ENCODE results near the gene ZFAND2B. TPM values are rescaled to one million over a fixed set of nuclear protein-coding genes. Genes with fewer than 3 reads are reported as not detected.

Gene ZFAND2B
- total RNA-seq, 1 experiment from 2014 or later, result 19.5 TPM

DNA sequence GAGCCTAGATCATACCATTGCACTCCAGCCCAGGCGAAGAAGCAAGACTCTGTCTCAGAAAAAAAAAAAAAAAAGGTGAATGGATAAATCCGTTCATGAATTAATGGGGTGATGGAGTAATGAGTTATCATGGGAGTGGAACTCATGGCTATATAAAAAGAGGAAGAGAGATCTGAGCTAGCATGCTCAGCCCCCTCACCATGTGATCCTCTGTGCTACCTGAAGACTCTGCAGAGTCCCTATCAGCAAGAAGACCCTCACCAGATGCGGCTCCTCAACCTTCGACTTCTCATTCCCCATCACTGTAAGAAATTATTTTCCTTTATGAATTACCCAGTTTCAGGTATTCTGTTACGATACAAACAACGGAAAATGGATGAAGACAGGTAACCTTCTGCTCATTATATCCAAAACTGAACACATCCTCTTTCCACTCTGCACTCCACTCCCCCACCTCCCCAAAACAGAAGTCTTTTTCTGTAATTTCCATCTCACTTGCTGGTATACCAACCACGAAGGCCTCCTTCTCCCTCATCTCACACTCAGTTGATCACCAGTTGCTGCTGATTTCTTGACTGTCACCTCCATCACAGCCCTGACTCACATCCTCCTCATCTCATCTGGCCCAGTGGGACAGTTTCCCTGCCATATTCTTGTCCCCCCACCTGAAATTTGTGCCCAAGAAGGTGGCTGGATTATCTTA is 19.7 kb upstream of the ZFAND2B start (continued):
- TF ChIP-seq ARID4B (CRISPR knock-in tag; IDR thresholded peaks at IDR 0.05; ENCODE audit: borderline replicate concordance) (no peak), GABPB1 (CRISPR knock-in tag; IDR thresholded peaks at IDR 0.05) (no peak), PRRX2 (CRISPR knock-in tag; IDR thresholded peaks at IDR 0.05) (no peak), ZNF219 (CRISPR knock-in tag; IDR thresholded peaks at IDR 0.05; ENCODE audit: borderline replicate concordance) (no peak), EMX1 (CRISPR knock-in tag; IDR thresholded peaks at IDR 0.05) (no peak), TEAD4 (CRISPR knock-in tag; IDR thresholded peaks at IDR 0.05) (no peak), GRHL2 (CRISPR knock-in tag; IDR thresholded peaks at IDR 0.05; ENCODE audit: insufficient replicate concordance, severe bottlenecking) (no peak), SP1 (CRISPR knock-in tag; conservative IDR thresholded peaks at IDR 0.05) (no peak), NFYB (CRISPR knock-in tag; conservative IDR thresholded peaks at IDR 0.05; ENCODE audit: low read depth) (no peak)
- TF ChIP-seq, protein P1, sequence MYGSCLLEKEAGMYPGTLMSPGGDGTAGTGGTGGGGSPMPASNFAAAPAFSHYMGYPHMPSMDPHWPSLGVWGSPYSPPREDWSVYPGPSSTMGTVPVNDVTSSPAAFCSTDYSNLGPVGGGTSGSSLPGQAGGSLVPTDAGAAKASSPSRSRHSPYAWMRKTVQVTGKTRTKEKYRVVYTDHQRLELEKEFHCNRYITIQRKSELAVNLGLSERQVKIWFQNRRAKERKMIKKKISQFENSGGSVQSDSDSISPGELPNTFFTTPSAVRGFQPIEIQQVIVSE (CRISPR knock-in tag; IDR thresholded peaks at IDR 0.05; ENCODE audit: borderline replicate concordance), result no peak
- TF ChIP-seq, protein P2, sequence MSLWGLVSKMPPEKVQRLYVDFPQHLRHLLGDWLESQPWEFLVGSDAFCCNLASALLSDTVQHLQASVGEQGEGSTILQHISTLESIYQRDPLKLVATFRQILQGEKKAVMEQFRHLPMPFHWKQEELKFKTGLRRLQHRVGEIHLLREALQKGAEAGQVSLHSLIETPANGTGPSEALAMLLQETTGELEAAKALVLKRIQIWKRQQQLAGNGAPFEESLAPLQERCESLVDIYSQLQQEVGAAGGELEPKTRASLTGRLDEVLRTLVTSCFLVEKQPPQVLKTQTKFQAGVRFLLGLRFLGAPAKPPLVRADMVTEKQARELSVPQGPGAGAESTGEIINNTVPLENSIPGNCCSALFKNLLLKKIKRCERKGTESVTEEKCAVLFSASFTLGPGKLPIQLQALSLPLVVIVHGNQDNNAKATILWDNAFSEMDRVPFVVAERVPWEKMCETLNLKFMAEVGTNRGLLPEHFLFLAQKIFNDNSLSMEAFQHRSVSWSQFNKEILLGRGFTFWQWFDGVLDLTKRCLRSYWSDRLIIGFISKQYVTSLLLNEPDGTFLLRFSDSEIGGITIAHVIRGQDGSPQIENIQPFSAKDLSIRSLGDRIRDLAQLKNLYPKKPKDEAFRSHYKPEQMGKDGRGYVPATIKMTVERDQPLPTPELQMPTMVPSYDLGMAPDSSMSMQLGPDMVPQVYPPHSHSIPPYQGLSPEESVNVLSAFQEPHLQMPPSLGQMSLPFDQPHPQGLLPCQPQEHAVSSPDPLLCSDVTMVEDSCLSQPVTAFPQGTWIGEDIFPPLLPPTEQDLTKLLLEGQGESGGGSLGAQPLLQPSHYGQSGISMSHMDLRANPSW (CRISPR knock-in tag; conservative IDR thresholded peaks at IDR 0.05; ENCODE audit: low read depth), result no peak
- TF ChIP-seq, protein P3, sequence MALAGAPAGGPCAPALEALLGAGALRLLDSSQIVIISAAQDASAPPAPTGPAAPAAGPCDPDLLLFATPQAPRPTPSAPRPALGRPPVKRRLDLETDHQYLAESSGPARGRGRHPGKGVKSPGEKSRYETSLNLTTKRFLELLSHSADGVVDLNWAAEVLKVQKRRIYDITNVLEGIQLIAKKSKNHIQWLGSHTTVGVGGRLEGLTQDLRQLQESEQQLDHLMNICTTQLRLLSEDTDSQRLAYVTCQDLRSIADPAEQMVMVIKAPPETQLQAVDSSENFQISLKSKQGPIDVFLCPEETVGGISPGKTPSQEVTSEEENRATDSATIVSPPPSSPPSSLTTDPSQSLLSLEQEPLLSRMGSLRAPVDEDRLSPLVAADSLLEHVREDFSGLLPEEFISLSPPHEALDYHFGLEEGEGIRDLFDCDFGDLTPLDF (CRISPR knock-in tag; IDR thresholded peaks at IDR 0.05), result no peak

GRCh38 chr2:219197388-219197787 is 9.2 kb upstream of the ZFAND2B start:
- Mint-ChIP-seq H3K4me1 (peaks cover 8% of the 10 kb centered on the region), H3K27me3 (ENCODE audit: low read depth) (0 out of 2 replicates have a peak, but pooled peaks cover 3% of the 10 kb centered on the region), H3K9me3 (peaks cover 10% of the 10 kb centered on the region), H3K4me3 (no peak overlapping the region), H3K36me3 (no peaks in the 10 kb centered on the region), H3K27ac (no peak overlapping the region)
- CTCF ChIA-PET, result interaction anchor here (1.1 to 1.9 kb wide), 2 partner anchors 9 to 98 kb away, joined by 5 to 7 read pairs; partner anchors contain the start of gene ZFAND2B
- no peak for ATAC-seq
- DNase-seq (ENCODE audit: low spot score), result no peak
- POLR2A ChIA-PET, result no interaction called here
- TF ChIP-seq, protein P4, sequence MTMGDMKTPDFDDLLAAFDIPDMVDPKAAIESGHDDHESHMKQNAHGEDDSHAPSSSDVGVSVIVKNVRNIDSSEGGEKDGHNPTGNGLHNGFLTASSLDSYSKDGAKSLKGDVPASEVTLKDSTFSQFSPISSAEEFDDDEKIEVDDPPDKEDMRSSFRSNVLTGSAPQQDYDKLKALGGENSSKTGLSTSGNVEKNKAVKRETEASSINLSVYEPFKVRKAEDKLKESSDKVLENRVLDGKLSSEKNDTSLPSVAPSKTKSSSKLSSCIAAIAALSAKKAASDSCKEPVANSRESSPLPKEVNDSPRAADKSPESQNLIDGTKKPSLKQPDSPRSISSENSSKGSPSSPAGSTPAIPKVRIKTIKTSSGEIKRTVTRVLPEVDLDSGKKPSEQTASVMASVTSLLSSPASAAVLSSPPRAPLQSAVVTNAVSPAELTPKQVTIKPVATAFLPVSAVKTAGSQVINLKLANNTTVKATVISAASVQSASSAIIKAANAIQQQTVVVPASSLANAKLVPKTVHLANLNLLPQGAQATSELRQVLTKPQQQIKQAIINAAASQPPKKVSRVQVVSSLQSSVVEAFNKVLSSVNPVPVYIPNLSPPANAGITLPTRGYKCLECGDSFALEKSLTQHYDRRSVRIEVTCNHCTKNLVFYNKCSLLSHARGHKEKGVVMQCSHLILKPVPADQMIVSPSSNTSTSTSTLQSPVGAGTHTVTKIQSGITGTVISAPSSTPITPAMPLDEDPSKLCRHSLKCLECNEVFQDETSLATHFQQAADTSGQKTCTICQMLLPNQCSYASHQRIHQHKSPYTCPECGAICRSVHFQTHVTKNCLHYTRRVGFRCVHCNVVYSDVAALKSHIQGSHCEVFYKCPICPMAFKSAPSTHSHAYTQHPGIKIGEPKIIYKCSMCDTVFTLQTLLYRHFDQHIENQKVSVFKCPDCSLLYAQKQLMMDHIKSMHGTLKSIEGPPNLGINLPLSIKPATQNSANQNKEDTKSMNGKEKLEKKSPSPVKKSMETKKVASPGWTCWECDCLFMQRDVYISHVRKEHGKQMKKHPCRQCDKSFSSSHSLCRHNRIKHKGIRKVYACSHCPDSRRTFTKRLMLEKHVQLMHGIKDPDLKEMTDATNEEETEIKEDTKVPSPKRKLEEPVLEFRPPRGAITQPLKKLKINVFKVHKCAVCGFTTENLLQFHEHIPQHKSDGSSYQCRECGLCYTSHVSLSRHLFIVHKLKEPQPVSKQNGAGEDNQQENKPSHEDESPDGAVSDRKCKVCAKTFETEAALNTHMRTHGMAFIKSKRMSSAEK (CRISPR knock-in tag; IDR thresholded peaks at IDR 0.05; ENCODE audit: borderline replicate concordance), result no peak
- no peak for TF ChIP-seq JUN (CRISPR knock-in tag; IDR thresholded peaks at IDR 0.05)
- TF ChIP-seq MXD4 (CRISPR knock-in tag; IDR thresholded peaks at IDR 0.05; ENCODE audit: borderline replicate concordance), result no peak
- no peak for TF ChIP-seq ZNF671 (CRISPR knock-in tag; IDR thresholded peaks at IDR 0.05)
- no peak for TF ChIP-seq KAT7 (CRISPR knock-in tag; IDR thresholded peaks at IDR 0.05; ENCODE audit: borderline replicate concordance)
- no peak for TF ChIP-seq ARID4B (CRISPR knock-in tag; IDR thresholded peaks at IDR 0.05; ENCODE audit: borderline replicate concordance)
